Smooth muscle cell (in vitro differentiated cells): ENCODE measurements around the gene UST. TPM values are rescaled to one million over a fixed set of nuclear protein-coding genes. Genes with fewer than 3 reads are reported as not detected.

Experiments
- DNase-seq: peaks from one replicate; lab custom pipeline; 2025; ENCODE audit not compliant: unreplicated experiment; lab: John Stamatoyannopoulos, UW
- H2AFZ ChIP-seq: fragments of 200-600 bp; sonication (generic); 2 replicates; pipeline ENCODE4 v1.6.0; 2016; ENCODE audit warnings: antibody characterized with exemption, low read depth, mild to moderate bottlenecking
- H3F3A ChIP-seq: fragments of 200-600 bp; sonication (generic); 2 replicates; pipeline ENCODE4 v1.6.0; 2017; ENCODE audit warnings: antibody characterized with exemption, low read depth
- H3K27ac ChIP-seq: fragments of 200-600 bp; sonication (generic); 2 replicates; pipeline ENCODE4 v1.5.1; 2016; ENCODE audit warnings: low read depth, mild to moderate bottlenecking
- H3K27me3 ChIP-seq: fragments of 200-600 bp; sonication (generic); 2 replicates; pipeline ENCODE4 v1.6.1; 2016; ENCODE audit warnings: low read depth, mild to moderate bottlenecking
- H3K36me3 ChIP-seq: fragments of 200-600 bp; sonication (generic); 2 replicates; pipeline ENCODE4 v1.5.1; 2016; ENCODE audit warnings: low read depth
- H3K4me1 ChIP-seq: fragments of 200-600 bp; sonication (generic); 2 replicates; pipeline ENCODE4 v1.5.1; 2016; ENCODE audit warnings: low read depth
- H3K4me2 ChIP-seq: fragments of 200-600 bp; sonication (generic); 2 replicates; pipeline ENCODE4 v1.6.0; 2016; ENCODE audit warnings: mild to moderate bottlenecking
- H3K4me3 ChIP-seq: fragments of 200-600 bp; sonication (generic); 2 replicates; pipeline ENCODE4 v1.5.1; 2016; ENCODE audit warnings: mild to moderate bottlenecking
- H3K79me2 ChIP-seq: fragments of 200-600 bp; sonication (generic); 2 replicates; pipeline ENCODE4 v1.6.0; 2016; ENCODE audit warnings: low read depth, mild to moderate bottlenecking
- H3K9ac ChIP-seq: fragments of 200-600 bp; sonication (generic); 2 replicates; pipeline ENCODE4 v1.6.0; 2016; ENCODE audit warnings: low read depth
- H3K9me3 ChIP-seq: fragments of 200-600 bp; sonication (generic); replicated peaks from 2 replicates; pipeline ENCODE4 v1.5.1; 2016; ENCODE audit warnings: low read depth
- H4K20me1 ChIP-seq: fragments of 200-600 bp; sonication (generic); 2 replicates; pipeline ENCODE4 v1.6.0; 2016; ENCODE audit warnings: low read depth
- CTCF ChIP-seq: fragments of 200-600 bp; sonication (generic); IDR thresholded peaks from 2 replicates; pipeline ENCODE4 v1.5.1; 2017; ENCODE audit warnings: borderline replicate concordance, mild to moderate bottlenecking, antibody characterized with exemption; ENCODE audit not compliant: insufficient read depth, poor library complexity, severe bottlenecking
- WGBS: methylation state at CpG from one replicate; pipeline ENCODE4 v1.1.7; 2016; ENCODE audit warnings: low lambda C conversion rate; 5-methylcytosine and 5-hydroxymethylcytosine counted together
- polyA plus RNA-seq: library from polyadenylated mRNA; unstranded; fragments of >200 nt; fragmentation: Nextera tagmentation; extraction: Ambion mirVana; gene quantifications from 2 replicates; pipeline ENCODE4 v1.2.1, GENCODE V29; 2016
- total RNA-seq: library from RNA; depleted of rRNA; stranded (reverse); fragments of >200 nt; gene quantifications from 2 replicates; pipeline ENCODE4 v1.2.3, GENCODE V29; 2014

The UST gene
- total and polyA plus RNA-seq, 2 experiments from 2014 or later = 16.1 to 19.5 TPM

DNA sequence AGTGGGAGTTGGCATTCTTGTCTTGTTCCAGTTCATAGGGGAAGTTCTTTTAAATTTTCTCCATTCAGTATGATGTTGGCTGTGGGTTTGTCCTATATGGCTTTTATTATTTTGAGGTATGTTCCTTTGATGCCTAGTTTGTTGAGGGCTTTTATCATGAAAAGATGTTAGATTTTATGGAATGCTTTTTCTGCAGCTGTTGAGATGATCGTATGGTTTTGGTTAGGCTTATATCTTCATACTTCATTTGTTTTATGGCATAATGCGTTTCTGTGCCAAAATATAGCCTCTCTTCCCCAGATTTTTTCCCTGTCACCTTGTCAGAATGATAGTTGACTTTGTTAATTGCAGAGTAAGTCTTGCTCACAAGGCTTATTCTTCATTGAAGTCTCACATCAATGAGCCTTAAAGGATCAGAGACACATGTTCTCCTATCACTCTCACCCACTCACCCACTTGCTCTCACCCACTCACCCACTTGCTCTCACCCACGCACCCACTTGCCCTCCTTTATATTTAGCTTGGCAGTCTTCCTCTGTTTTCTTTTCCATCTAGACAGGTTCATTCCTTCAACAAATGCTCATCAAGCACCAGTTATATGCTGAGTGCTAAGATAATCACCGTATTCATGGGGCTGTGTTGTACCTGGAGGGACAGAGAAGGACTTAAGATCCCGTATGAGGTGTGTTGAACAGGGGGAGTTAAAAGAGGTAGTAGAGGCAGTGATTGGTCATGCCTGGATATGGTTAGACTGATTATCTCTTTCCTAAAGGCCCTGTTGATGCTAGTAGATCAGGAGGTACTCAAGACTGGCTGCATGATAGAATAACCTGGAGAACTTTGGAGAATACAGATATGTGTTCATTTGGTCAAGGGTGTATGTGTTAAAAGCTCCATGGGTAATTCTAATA, 19.3 kb downstream of the UST start:
- H3K4me3 ChIP-seq = no peak overlapping the region
- WGBS = 79% methylated on average over 5 of the region's 5 CpGs
- H2AFZ ChIP-seq = no peak overlapping the region
- peaks cover 70% of the 10 kb centered on the region for H4K20me1 ChIP-seq
- H3K9me3 ChIP-seq = no peaks in the 10 kb centered on the region
- peaks cover 93% of the 10 kb centered on the region for H3K79me2 ChIP-seq
- DNase-seq = no peak
- H3K4me1 ChIP-seq = peaks cover 8% of the 10 kb centered on the region
- no peak for TF ChIP-seq CTCF
- no peak overlapping the region for H3K27ac ChIP-seq
- H3K4me2 ChIP-seq = peak overlapping the region; percentile 16
- no peak overlapping the region for H3K9ac ChIP-seq
- H3K27me3 ChIP-seq = no peaks in the 10 kb centered on the region
- H3K36me3 ChIP-seq = no peaks in the 10 kb centered on the region
- peaks cover 6% of the 10 kb centered on the region for H3F3A ChIP-seq

- DNase-seq = no peak
- Histone ChIP-seq H3K27ac (no peak overlapping the region), H3F3A (no peaks in the 10 kb centered on the region), H3K79me2 (peaks cover 99% of the 10 kb centered on the region), H3K9ac (no peak overlapping the region), H3K36me3 (no peaks in the 10 kb centered on the region), H3K4me2 (no peak overlapping the region), H4K20me1 (peaks cover 67% of the 10 kb centered on the region), H3K4me3 (no peak overlapping the region), H3K27me3 (no peaks in the 10 kb centered on the region), H3K4me1 (peaks cover 8% of the 10 kb centered on the region), H2AFZ (no peak overlapping the region), H3K9me3 (no peaks in the 10 kb centered on the region)
- WGBS = 94% methylated on average over 3 of the region's 3 CpGs
- no peak for TF ChIP-seq CTCF
Measured at GRCh38 chr6:148768646-148769270, 21.9 kb downstream of the UST start.

DNA sequence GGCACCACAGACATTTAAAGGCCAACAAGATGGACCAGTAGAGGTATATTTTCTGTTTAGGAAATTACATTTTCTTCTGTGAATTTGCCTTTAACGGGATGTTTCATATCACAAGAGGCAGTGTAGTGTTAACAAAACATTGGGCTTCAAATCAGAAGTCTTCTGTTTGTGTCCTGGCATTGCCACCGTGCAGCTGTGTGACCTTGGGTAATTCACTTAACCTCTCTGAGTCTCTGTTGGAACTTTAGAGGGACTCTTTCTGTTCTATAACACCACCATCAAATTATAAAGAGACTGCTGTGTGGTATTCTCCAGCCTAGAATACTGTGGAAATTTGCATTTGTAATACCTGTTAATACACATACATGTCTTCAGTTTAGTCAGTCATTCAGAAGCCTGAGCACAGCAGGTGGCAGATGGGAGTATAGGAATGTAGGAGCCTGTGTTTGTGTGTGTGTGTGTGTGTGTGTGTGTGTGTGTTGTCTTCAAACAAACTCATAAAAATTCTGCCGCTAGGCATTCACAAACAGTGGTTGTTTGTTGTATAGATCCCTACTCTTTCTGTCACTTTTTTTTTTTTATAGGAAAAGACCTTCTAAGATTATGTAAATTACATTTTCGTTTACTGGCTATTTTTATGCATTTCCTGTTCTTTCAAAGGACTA, 22.6 kb downstream of the UST start:
- Histone ChIP-seq H4K20me1 (peaks cover 69% of the 10 kb centered on the region), H2AFZ (no peak overlapping the region), H3K79me2 (peaks cover 97% of the 10 kb centered on the region), H3K27me3 (no peaks in the 10 kb centered on the region), H3K4me2 (no peak overlapping the region), H3K9ac (no peak overlapping the region), H3K36me3 (no peaks in the 10 kb centered on the region), H3K9me3 (no peaks in the 10 kb centered on the region), H3F3A (no peaks in the 10 kb centered on the region), H3K27ac (no peak overlapping the region), H3K4me3 (no peak overlapping the region), H3K4me1 (peaks cover 8% of the 10 kb centered on the region)
- no peak for DNase-seq
- 75% methylated on average over 4 of the region's 4 CpGs for WGBS
- TF ChIP-seq CTCF = no peak
